ENCODE data around the gene RNASE1. TPM values are rescaled to one million over a fixed set of nuclear protein-coding genes. Genes with fewer than 3 reads are reported as not detected.

The RNASE1 gene
- polyA plus RNA-seq, 1 donor (not counting 4 experiments of a cell fraction or from before 2014, with no cell fraction given): 0.09 TPM

DNA sequence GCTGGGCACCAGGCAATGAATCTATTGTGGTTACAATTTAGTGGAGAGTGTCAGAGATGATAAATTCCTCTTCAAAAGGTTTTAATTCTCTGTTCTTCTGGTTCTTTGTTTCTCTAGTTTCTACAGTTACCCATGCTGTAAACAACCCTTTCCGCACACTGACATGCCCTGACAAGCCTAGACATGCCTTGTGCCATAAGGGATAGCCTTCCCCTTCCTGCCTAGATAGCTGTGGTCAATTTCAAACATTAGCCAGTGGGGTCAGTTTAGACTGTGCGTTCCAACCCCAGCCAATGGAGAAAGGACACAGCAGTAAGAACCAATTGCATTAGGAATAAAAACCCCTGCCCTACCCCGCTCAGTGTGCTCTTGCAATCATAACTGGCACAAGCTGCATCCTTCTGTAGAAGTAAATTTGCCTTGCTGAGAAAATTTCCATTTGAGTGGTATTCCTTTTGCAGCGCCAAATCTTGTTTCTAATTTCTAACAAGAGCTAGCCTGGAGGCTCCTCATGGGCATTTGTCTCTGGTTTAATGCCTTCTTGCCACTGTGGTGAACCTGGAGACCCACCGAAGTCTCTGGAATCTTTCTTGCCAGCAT, 50.6 kb downstream of the RNASE1 start:
- no peak overlapping the region for H3K4me3 ChIP-seq (ENCODE audit: control insufficient read depth in 2 of 3, extremely low read depth in 1 of 3, insufficient read depth in 2 of 3, low read depth in 1 of 3, low read length in 3 of 3)
- H3K4me2 ChIP-seq (ENCODE audit: control insufficient read depth, extremely low read depth, insufficient read depth, low read depth, low read length): no peak overlapping the region
- no peaks in the 10 kb centered on the region for H3K36me3 ChIP-seq (ENCODE audit: control insufficient read depth in 2 of 2, extremely low read depth in 1 of 2, insufficient read depth in 2 of 2, low read length in 2 of 2)
- dilution Hi-C loops (cut with MboI; ENCODE audit: extremely low pct_ligation_motif_present, low sequenced_read_pairs): no loop called here
- no peaks in the 10 kb centered on the region for H3K79me2 ChIP-seq (ENCODE audit: control insufficient read depth, insufficient read depth, low read length)
- no peaks in the 10 kb centered on the region for H3K4me1 ChIP-seq (ENCODE audit: control insufficient read depth, extremely low read depth, insufficient read depth, low read length)
- H3K9me3 ChIP-seq (ENCODE audit: control insufficient read depth, low read depth, low read length): peaks cover 4% of the 10 kb centered on the region
- no peaks in the 10 kb centered on the region for H4K20me1 ChIP-seq (ENCODE audit: control insufficient read depth, extremely low read depth, insufficient read depth, low read length)
- no peak overlapping the region for H3K27ac ChIP-seq (ENCODE audit: control insufficient read depth, insufficient read depth, low read length)
- no peaks in the 10 kb centered on the region for H3K9me1 ChIP-seq (ENCODE audit: control insufficient read depth, extremely low read depth, insufficient read depth, low read length)
- no peak overlapping the region for H3K9ac ChIP-seq (ENCODE audit: control insufficient read depth, extremely low read depth, insufficient read depth, low read length)
- TF ChIP-seq, protein P1, sequence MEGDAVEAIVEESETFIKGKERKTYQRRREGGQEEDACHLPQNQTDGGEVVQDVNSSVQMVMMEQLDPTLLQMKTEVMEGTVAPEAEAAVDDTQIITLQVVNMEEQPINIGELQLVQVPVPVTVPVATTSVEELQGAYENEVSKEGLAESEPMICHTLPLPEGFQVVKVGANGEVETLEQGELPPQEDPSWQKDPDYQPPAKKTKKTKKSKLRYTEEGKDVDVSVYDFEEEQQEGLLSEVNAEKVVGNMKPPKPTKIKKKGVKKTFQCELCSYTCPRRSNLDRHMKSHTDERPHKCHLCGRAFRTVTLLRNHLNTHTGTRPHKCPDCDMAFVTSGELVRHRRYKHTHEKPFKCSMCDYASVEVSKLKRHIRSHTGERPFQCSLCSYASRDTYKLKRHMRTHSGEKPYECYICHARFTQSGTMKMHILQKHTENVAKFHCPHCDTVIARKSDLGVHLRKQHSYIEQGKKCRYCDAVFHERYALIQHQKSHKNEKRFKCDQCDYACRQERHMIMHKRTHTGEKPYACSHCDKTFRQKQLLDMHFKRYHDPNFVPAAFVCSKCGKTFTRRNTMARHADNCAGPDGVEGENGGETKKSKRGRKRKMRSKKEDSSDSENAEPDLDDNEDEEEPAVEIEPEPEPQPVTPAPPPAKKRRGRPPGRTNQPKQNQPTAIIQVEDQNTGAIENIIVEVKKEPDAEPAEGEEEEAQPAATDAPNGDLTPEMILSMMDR (optimal IDR thresholded peaks at IDR 0.05 in 1 of 3, IDR thresholded peaks at IDR 0.05 in 1 of 3, conservative IDR thresholded peaks at IDR 0.05 in 1 of 3; ENCODE audit: extremely low read depth in 1 of 3, insufficient read depth in 2 of 3, low read length in 3 of 3): no peak
- TF ChIP-seq EZH2 (IDR thresholded peaks at IDR 0.05; ENCODE audit: low read length): no peak
- no peaks in the 10 kb centered on the region for H3K27me3 ChIP-seq (ENCODE audit: control insufficient read depth, extremely low read depth, insufficient read depth, low read length)
- DNase-seq (ENCODE audit: low read depth, low spot score) (no peak), FAIRE-seq (no peak)
- H2AFZ ChIP-seq (ENCODE audit: control insufficient read depth, low read length): no peak overlapping the region

Other genes with a start within 250 kb of the RNASE1 start
- not detected in 3 replicates for gene RNASE9, start 241.8 kb downstream of the RNASE1 start, polyA plus RNA-seq
- gene RNASE11, start 214.8 kb downstream of the RNASE1 start, polyA plus RNA-seq: not detected in 3 replicates
- not detected in 3 replicates for gene RNASE12, start 211.5 kb downstream of the RNASE1 start, polyA plus RNA-seq
- not detected in 3 replicates for gene OR6S1, start 161.2 kb downstream of the RNASE1 start, polyA plus RNA-seq
- gene RNASE4, start 118.3 kb downstream of the RNASE1 start, polyA plus RNA-seq: 5.5 to 12.8 TPM (median 9.5 TPM) in 3 replicates
- gene ANG, start 114.1 kb downstream of the RNASE1 start, polyA plus RNA-seq: 3.7 to 4.4 TPM (median 4.0 TPM) in 3 replicates
- not detected in 3 replicates for gene EDDM3A, start 57.0 kb downstream of the RNASE1 start, polyA plus RNA-seq
- not detected in 3 replicates for gene EDDM3B, start 34.4 kb downstream of the RNASE1 start, polyA plus RNA-seq
- not detected in 3 replicates for gene RNASE6, start 21.6 kb downstream of the RNASE1 start, polyA plus RNA-seq
- gene RNASE3, start 88.5 kb upstream of the RNASE1 start, polyA plus RNA-seq: not detected in 3 replicates
- not detected in 3 replicates for gene RNASE2, start 152.6 kb upstream of the RNASE1 start, polyA plus RNA-seq
- 51.3 to 63.5 TPM (median 61.9 TPM) in 3 replicates for gene METTL17, start 187.1 kb upstream of the RNASE1 start, polyA plus RNA-seq
- 0.37 to 1.2 TPM (median 0.94 TPM) in 3 replicates for gene SLC39A2, start 196.4 kb upstream of the RNASE1 start, polyA plus RNA-seq
- gene NDRG2, start 222.2 kb upstream of the RNASE1 start, polyA plus RNA-seq: 11.1 to 15.4 TPM (median 12.5 TPM) in 3 replicates
- gene TPPP2, start 227.4 kb upstream of the RNASE1 start, polyA plus RNA-seq: not detected in 3 replicates
- not detected in 3 replicates for gene RNASE13, start 232.0 kb upstream of the RNASE1 start, polyA plus RNA-seq
- 17.4 to 36.6 TPM (median 19.0 TPM) in 3 replicates for gene RNASE7, start 239.5 kb upstream of the RNASE1 start, polyA plus RNA-seq